ENCODE measurements around the gene PLIN4. TPM values are rescaled to one million over a fixed set of nuclear protein-coding genes. Genes with fewer than 3 reads are reported as not detected.

The PLIN4 gene
- total RNA-seq, 2 donors from 2014 or later = 0.47 to 6.3 TPM

DNA sequence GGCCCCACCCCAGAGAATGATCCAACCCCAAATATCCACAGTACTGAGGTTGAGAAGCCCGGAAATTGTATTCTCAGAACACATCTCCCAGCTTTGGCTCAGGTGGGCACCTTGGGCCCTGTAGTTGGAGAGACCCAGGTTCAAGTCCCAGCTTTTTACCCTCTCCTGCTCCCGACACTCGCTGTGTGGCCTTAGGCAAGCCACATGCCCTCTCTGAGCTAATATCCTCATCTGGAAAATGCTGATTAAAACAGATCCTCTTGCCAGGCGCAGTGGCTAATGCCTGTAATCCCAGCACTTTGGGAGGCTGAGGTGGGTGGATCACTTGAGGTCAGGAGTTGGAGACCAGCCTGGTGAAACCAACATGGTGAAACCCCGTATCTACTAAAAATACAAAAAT is 2.6 kb downstream of the PLIN4 start:
- DNase-seq = no peak
- no peaks in the 10 kb centered on the region for H3K36me3 ChIP-seq
- intact Hi-C loops (cut with DNase I) = no loop called here
- H3K27ac ChIP-seq = no peak overlapping the region
- TF ChIP-seq, protein P1, sequence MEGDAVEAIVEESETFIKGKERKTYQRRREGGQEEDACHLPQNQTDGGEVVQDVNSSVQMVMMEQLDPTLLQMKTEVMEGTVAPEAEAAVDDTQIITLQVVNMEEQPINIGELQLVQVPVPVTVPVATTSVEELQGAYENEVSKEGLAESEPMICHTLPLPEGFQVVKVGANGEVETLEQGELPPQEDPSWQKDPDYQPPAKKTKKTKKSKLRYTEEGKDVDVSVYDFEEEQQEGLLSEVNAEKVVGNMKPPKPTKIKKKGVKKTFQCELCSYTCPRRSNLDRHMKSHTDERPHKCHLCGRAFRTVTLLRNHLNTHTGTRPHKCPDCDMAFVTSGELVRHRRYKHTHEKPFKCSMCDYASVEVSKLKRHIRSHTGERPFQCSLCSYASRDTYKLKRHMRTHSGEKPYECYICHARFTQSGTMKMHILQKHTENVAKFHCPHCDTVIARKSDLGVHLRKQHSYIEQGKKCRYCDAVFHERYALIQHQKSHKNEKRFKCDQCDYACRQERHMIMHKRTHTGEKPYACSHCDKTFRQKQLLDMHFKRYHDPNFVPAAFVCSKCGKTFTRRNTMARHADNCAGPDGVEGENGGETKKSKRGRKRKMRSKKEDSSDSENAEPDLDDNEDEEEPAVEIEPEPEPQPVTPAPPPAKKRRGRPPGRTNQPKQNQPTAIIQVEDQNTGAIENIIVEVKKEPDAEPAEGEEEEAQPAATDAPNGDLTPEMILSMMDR (IDR thresholded peaks at IDR 0.05) = no peak
- H3K4me3 ChIP-seq = no peak overlapping the region
- no peaks in the 10 kb centered on the region for H3K9me3 ChIP-seq
- H3K4me1 ChIP-seq = no peaks in the 10 kb centered on the region
- no peak overlapping the region for H3K9ac ChIP-seq (ENCODE audit: low read depth in 2 of 2, low read length in 2 of 2)
- no peaks in the 10 kb centered on the region for H3K27me3 ChIP-seq

DNA sequence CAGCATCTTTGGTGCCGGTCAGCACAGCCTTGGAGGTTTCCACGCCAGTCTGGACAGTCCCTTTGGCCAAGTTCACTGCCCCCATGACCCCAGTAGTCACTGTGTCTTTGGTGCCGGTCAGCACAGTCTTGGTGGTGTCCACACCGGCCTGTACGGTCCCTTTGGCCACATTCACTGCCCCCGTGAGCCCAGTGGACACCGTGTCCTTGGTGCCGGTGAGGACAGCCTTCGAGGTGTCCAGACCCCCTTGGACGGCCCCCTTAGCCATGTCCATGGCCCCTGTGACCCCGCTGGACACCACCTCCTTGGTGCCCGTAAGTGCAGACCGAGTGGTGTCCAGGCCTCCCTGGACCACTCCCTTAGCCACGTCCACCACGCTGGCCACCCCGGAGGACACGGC is 5.0 kb downstream of the PLIN4 start:
- TF ChIP-seq, protein P1 (IDR thresholded peaks at IDR 0.05) = no peak
- Histone ChIP-seq H3K36me3 (no peaks in the 10 kb centered on the region), H3K4me3 (no peak overlapping the region), H3K27me3 (no peaks in the 10 kb centered on the region), H3K9ac (ENCODE audit: low read depth in 2 of 2, low read length in 2 of 2) (no peak overlapping the region), H3K27ac (no peak overlapping the region), H3K9me3 (no peaks in the 10 kb centered on the region), H3K4me1 (no peaks in the 10 kb centered on the region)
- intact Hi-C loops (cut with DNase I) = no loop called here
- no peak for DNase-seq

DNA sequence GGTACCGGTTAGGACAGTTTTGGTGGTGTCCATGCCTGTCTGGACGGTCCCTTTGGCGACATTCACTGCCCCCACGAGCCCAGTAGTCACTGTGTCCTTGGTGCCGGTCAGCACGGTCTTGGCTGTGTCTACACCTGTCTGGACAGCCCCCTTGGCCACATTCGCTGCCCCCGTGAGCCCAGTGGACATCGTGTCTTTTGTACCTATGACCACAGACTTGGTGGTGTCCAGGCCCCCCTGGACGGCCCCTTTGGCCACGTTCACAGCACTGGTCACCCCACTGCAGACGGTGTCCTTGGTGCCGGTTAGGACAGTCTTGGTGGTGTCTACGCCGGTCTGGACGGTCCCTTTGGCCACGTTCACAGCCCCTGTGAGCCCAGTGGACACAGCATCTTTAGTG is 6.2 kb downstream of the PLIN4 start:
- Histone ChIP-seq H3K36me3 (no peaks in the 10 kb centered on the region), H3K4me1 (no peaks in the 10 kb centered on the region), H3K4me3 (no peak overlapping the region), H3K9me3 (no peaks in the 10 kb centered on the region), H3K27ac (no peak overlapping the region), H3K9ac (ENCODE audit: low read depth in 2 of 2, low read length in 2 of 2) (no peak overlapping the region), H3K27me3 (no peaks in the 10 kb centered on the region)
- DNase-seq = no peak
- TF ChIP-seq, protein P1 (IDR thresholded peaks at IDR 0.05) = no peak
- intact Hi-C loops (cut with DNase I) = no loop called here

DNA sequence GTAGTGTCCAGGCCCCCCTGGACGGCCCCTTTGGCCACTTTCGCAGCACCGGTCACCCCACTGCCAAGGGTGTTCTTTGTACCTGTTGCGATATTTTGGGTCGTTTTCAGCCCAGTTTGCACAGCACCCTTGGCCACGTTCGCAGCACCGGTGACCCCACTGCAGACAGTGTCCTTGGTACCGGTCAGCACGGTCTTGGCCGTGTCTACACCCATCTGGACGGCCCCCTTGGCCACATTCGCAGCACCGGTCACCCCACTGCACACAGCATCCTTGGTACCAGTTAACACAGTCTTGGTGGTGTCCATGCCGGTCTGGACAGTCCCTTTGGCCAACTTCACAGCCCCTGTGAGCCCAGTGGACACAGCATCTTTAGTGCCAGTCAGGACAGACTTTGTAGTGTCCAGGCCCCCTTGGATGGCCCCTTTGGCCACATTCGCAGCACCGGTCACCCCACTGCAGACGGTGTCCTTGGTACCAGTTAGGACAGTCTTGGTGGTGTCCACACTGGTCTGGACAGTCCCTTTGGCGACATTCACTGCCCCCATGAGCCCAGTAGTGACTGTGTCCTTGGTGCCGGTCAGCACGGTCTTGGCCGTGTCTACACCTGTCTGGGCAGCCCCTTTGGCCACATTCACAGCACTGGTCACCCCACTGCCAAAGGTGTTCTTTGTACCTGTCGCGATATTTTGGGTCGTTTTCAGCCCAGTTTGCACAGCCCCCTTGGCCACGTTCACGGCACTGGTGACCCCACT is 6.8 kb downstream of the PLIN4 start:
- Histone ChIP-seq H3K27ac (no peak overlapping the region), H3K4me3 (no peak overlapping the region), H3K4me1 (no peaks in the 10 kb centered on the region), H3K9me3 (no peaks in the 10 kb centered on the region), H3K27me3 (no peaks in the 10 kb centered on the region), H3K9ac (ENCODE audit: low read depth in 2 of 2, low read length in 2 of 2) (no peak overlapping the region), H3K36me3 (no peaks in the 10 kb centered on the region)
- TF ChIP-seq, protein P1 (IDR thresholded peaks at IDR 0.05) = no peak
- no peak for DNase-seq
- intact Hi-C loops (cut with DNase I) = no loop called here

DNA sequence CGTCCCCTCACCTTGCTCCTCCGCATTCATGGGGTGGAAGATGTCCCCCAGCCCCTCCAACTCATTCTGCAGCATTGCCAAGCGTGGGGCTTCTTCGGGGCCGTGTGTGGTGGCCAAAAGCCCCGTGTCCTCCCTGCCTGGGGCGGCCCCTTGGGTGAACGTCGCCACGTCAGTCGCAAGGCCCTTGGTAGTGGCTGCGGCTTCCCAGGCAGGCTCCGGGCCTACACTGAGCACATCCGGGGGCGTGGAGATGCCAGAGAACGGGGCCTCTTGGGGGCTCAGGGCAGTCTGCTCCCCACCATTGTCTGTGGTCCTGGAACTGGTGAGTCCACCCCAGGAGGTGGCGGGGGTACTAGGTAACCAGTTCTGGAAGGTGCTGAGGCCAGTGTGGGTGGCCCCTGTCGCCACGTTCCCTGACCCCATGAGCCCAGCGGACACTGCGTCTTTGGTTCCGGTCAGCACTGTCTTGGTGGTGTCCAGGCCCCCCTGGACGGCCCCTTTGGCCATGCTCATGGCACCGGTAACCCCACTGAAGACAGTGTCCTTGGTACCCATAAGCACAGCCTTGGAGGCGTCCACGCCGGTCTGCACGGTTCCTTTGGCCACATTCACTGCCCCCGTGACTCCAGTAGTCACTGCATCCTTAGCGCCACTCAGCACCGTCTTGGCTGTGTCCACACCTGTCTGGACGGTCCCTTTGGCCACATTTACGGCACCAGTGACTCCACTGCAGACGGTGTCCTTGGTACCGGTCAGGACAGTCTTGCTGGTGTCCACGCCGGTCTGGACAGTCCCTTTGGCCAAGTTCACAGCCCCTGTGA is 7.6 kb downstream of the PLIN4 start:
- Histone ChIP-seq H3K4me1 (no peaks in the 10 kb centered on the region), H3K9ac (ENCODE audit: low read depth in 2 of 2, low read length in 2 of 2) (no peak overlapping the region), H3K36me3 (no peaks in the 10 kb centered on the region), H3K4me3 (no peak overlapping the region), H3K9me3 (no peaks in the 10 kb centered on the region), H3K27me3 (no peaks in the 10 kb centered on the region), H3K27ac (no peak overlapping the region)
- intact Hi-C loops (cut with DNase I) = no loop called here
- TF ChIP-seq, protein P1 (IDR thresholded peaks at IDR 0.05) = no peak
- DNase-seq = no peak
